AG10803 (cell line): Measurements from ENCODE around the gene PLLP.
A peak's percentile ranks its signal among the peaks of the same experiment; 100 is the strongest.
"Not testable (repeated sequence)": the region's sequence is repeated elsewhere in the genome, so short reads cannot be mapped to it uniquely, and the experiment has no call there.

ENCODE experiments used
- DNase-seq: peaks from one replicate; pipeline ENCODE4 v3.0.0; 2010; ENCODE audit warnings: low read depth
- H3K4me3 ChIP-seq: 2 replicates; pipeline ENCODE4 v1.5.1; 2011; ENCODE audit warnings: mild to moderate bottlenecking, low read length, control low read depth
- CTCF ChIP-seq: conservative IDR thresholded peaks from 2 replicates; pipeline ENCODE4 v1.5.1; 2011; ENCODE audit warnings: mild to moderate bottlenecking, low read length, control low read depth, inconsistent platforms

Gene PLLP

GRCh38 chr16:57282510-57283213 lies 1.8 kb downstream of the PLLP start:
- DNase-seq = no peak
- no peak overlapping the region for H3K4me3 ChIP-seq
- no peak for TF ChIP-seq CTCF

GRCh38 chr16:57281791-57282190 lies 2.7 kb downstream of the PLLP start:
- DNase-seq = no peak
- TF ChIP-seq CTCF = no peak
- H3K4me3 ChIP-seq = no peak overlapping the region

- no peak for TF ChIP-seq CTCF
- H3K4me3 ChIP-seq = no peak overlapping the region
- no peak for DNase-seq
Measured at GRCh38 chr16:57279780-57280638, 4.5 kb downstream of the PLLP start.

- no peak overlapping the region for H3K4me3 ChIP-seq
- TF ChIP-seq CTCF = no peak
- no peak for DNase-seq
Measured at GRCh38 chr16:57278494-57278893, 6.0 kb downstream of the PLLP start.

- TF ChIP-seq CTCF = no peak
- DNase-seq = peak; percentile 78
Measured at GRCh38 chr16:57277586-57277985, 6.9 kb downstream of the PLLP start.

GRCh38 chr16:57276596-57276995 lies 7.9 kb downstream of the PLLP start:
- no peak for TF ChIP-seq CTCF
- no peak for DNase-seq
- no peak overlapping the region for H3K4me3 ChIP-seq

More at GRCh38 chr16:57277586-57277985, 6.9 kb downstream of the PLLP start:
- no peak overlapping the region for H3K4me3 ChIP-seq

GRCh38 chr16:57275946-57276345 lies 8.5 kb downstream of the PLLP start:
- H3K4me3 ChIP-seq, DNase-seq: not testable (repeated sequence)
